Thymus (tissue), 11 donors: ENCODE results near the gene ATP2B3. TPM values are rescaled to one million over a fixed set of nuclear protein-coding genes. Genes with fewer than 3 reads are reported as not detected.

ENCODE experiments used
- DNase-seq, 9 donors: peaks; one replicate each; pipeline ENCODE4 v3.0.0-alpha.2; 2013; ENCODE audit warnings: low spot score in 9 of 9, low read depth in 6 of 9, missing footprints in 1 of 9
- H3K27ac ChIP-seq, 2 donors: one replicate each; pipeline ENCODE4 v1.5.1; 2013; ENCODE audit warnings: control low read depth in 1 of 2, low read depth in 1 of 2, low read length in 1 of 2, mild to moderate bottlenecking in 1 of 2, moderate library complexity in 1 of 2
- H3K27me3 ChIP-seq, 2 donors: one replicate each; pipeline ENCODE4 v1.5.1; 2013; ENCODE audit warnings: low read length in 1 of 2; ENCODE audit not compliant: control insufficient read depth in 2 of 2, insufficient read depth in 1 of 2
- H3K36me3 ChIP-seq, 2 donors: one replicate each; pipeline ENCODE4 v1.5.1; 2013; ENCODE audit warnings: low read length in 1 of 2, mild to moderate bottlenecking in 1 of 2, moderate library complexity in 1 of 2; ENCODE audit not compliant: control insufficient read depth in 2 of 2, insufficient read depth in 2 of 2
- H3K4me1 ChIP-seq, 2 donors: one replicate each; pipeline ENCODE4 v1.5.1; 2013; ENCODE audit warnings: low read length in 2 of 2; ENCODE audit not compliant: control insufficient read depth in 2 of 2, insufficient read depth in 2 of 2
- H3K4me3 ChIP-seq, 2 donors: one replicate each; pipeline ENCODE4 v1.5.1; 2013; ENCODE audit warnings: low read length in 2 of 2, control low read depth in 1 of 2, mild to moderate bottlenecking in 1 of 2
- H3K9me3 ChIP-seq, 2 donors: one replicate each; pipeline ENCODE4 v1.5.1; 2013; ENCODE audit warnings: low read length in 1 of 2, mild to moderate bottlenecking in 1 of 2; ENCODE audit not compliant: control insufficient read depth in 2 of 2, insufficient read depth in 1 of 2
- WGBS: extraction: QIAGEN DNeasy Blood & Tissue Kit; methylation state at CpG from one replicate; pipeline ENCODE4 v1.1.7; 2013; 5-methylcytosine and 5-hydroxymethylcytosine counted together
- polyA plus RNA-seq: library from polyadenylated mRNA; stranded (reverse); fragments of 200-250 nt; gene quantifications from one replicate; pipeline ENCODE4 v1.2.3, GENCODE V29; 2013
- total RNA-seq: library from RNA; stranded (reverse); fragments of 120-200 nt; gene quantifications from one replicate; pipeline ENCODE4 v1.2.4, GENCODE V29; 2013
- donor health status: healthy.

The ATP2B3 gene
- total and polyA plus RNA-seq, 2 donors: 0.02 to 0.09 TPM

- Histone ChIP-seq H3K4me3 (no peak overlapping the region), H3K27ac (no peak overlapping the region), H3K4me1 (no peaks in the 10 kb centered on the region), H3K9me3 (no peaks in the 10 kb centered on the region), H3K27me3 (peaks cover 0 to 12% of the 10 kb centered on the region in 2 donors), H3K36me3 (no peaks in the 10 kb centered on the region)
- DNase-seq: no peak
- WGBS: 92% methylated on average over 16 of the region's 16 CpGs
These were observed 108.7 kb downstream of the ATP2B3 start for GRCh38 chrX:153626025-153626633.

- no peak for DNase-seq
- Histone ChIP-seq H3K4me3 (no peak overlapping the region), H3K27me3 (peaks cover 0 to 10% of the 10 kb centered on the region in 2 donors), H3K27ac (no peak overlapping the region), H3K36me3 (no peaks in the 10 kb centered on the region), H3K9me3 (peaks cover 0 to 3% of the 10 kb centered on the region in 2 donors), H3K4me1 (no peaks in the 10 kb centered on the region)
- 94% methylated on average over 35 of the region's 35 CpGs for WGBS
These were observed 109.6 kb downstream of the ATP2B3 start for GRCh38 chrX:153626863-153627674.

- Histone ChIP-seq H3K4me3 (no peak overlapping the region), H3K9me3 (peaks cover 0 to 3% of the 10 kb centered on the region in 2 donors), H3K27ac (no peak overlapping the region), H3K4me1 (no peaks in the 10 kb centered on the region), H3K36me3 (no peaks in the 10 kb centered on the region), H3K27me3 (peaks cover 0 to 7% of the 10 kb centered on the region in 2 donors)
- 66% methylated on average over 15 of the region's 15 CpGs for WGBS
- DNase-seq: no peak
These were observed 110.3 kb downstream of the ATP2B3 start for GRCh38 chrX:153627675-153628111.

GRCh38 chrX:153628129-153628528 is 110.7 kb downstream of the ATP2B3 start:
- Histone ChIP-seq H3K27me3 (peaks cover 0 to 5% of the 10 kb centered on the region in 2 donors), H3K9me3 (peaks cover 0 to 3% of the 10 kb centered on the region in 2 donors), H3K4me3 (no peak overlapping the region), H3K4me1 (no peaks in the 10 kb centered on the region), H3K36me3 (no peaks in the 10 kb centered on the region), H3K27ac (no peak overlapping the region)
- DNase-seq: no peak
- 93% methylated on average over 8 of the region's 8 CpGs for WGBS

GRCh38 chrX:153628665-153629064 is 111.2 kb downstream of the ATP2B3 start:
- no peaks in the 10 kb centered on the region for H3K4me1 ChIP-seq
- no peak overlapping the region for H3K4me3 ChIP-seq
- H3K9me3 ChIP-seq: peaks cover 0 to 3% of the 10 kb centered on the region in 2 donors
- no peak overlapping the region for H3K27ac ChIP-seq
- 94% methylated on average over 12 of the region's 12 CpGs for WGBS
- H3K27me3 ChIP-seq: peaks cover 0 to 2% of the 10 kb centered on the region in 2 donors
- no peaks in the 10 kb centered on the region for H3K36me3 ChIP-seq
- DNase-seq: no peak

GRCh38 chrX:153631346-153631745 is 113.9 kb downstream of the ATP2B3 start:
- Histone ChIP-seq H3K4me1 (no peaks in the 10 kb centered on the region), H3K9me3 (peaks cover 0 to 3% of the 10 kb centered on the region in 2 donors), H3K4me3 (no peak overlapping the region), H3K27ac (no peak overlapping the region), H3K36me3 (no peaks in the 10 kb centered on the region), H3K27me3 (peaks cover 0 to 2% of the 10 kb centered on the region in 2 donors)
- WGBS: 96% methylated on average over 2 of the region's 2 CpGs
- DNase-seq: no peak

GRCh38 chrX:153631907-153632594 is 114.6 kb downstream of the ATP2B3 start:
- Histone ChIP-seq H3K36me3 (no peaks in the 10 kb centered on the region), H3K4me1 (no peaks in the 10 kb centered on the region), H3K27me3 (peaks cover 0 to 2% of the 10 kb centered on the region in 2 donors), H3K27ac (no peak overlapping the region), H3K4me3 (no peak overlapping the region), H3K9me3 (peaks cover 0 to 3% of the 10 kb centered on the region in 2 donors)
- WGBS: 97% methylated on average over 19 of the region's 19 CpGs
- DNase-seq: no peak
